ENCODE measurements around the gene WFDC8. TPM values are rescaled to one million over a fixed set of nuclear protein-coding genes. Genes with fewer than 3 reads are reported as not detected.

WFDC8 gene
- total RNA-seq, 1 experiment from 2014 or later: not detected

DNA sequence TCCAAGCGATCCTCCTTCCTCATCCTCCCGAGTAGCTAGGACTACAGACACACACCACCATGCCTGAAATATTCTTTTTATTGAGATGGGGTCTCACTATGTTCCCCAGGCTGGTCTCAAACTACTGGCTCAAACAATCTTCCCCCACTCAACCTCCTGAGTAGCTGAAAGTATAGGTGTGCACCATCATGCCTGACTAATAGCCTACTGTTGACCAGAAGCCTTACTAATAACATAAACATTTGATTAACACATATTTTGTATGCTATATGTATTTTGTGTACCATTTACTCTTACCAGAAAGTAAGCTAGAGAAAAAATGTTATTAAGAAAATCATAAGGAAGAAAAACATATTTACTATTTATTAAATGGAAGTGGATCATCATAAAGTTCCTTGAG lies 38.5 kb upstream of the WFDC8 start:
- ChIA-PET CTCF (interaction anchor here (0.6 kb wide), 1 partner anchor 1777 kb away, joined by 9 read pairs; no protein-coding TSS in a partner anchor), POLR2A (ENCODE audit: low non-redundant PET) (no interaction called here)
- H3K27me3 ChIP-seq (replicated peaks; ENCODE audit: insufficient read depth, low read depth, low read length, poor library complexity): no peaks in the 10 kb centered on the region
- BruUV-seq (replicated peaks): no TSS peak
- no peak overlapping the region for H3K27ac ChIP-seq (ENCODE audit: low read depth, low read length, poor library complexity, severe bottlenecking)
- DNase-seq (ENCODE audit: low spot score): no peak
- no peaks in the 10 kb centered on the region for H3K4me1 ChIP-seq (ENCODE audit: insufficient read depth, low read length, poor library complexity, severe bottlenecking)
- no peaks in the 10 kb centered on the region for H3K36me3 ChIP-seq (ENCODE audit: insufficient read depth, low read length, poor library complexity, severe bottlenecking)
- intact Hi-C loops (cut with micrococcal nuclease; ENCODE audit: unreplicated experiment): no loop called here
- H3K4me3 ChIP-seq (ENCODE audit: low read depth, low read length, poor library complexity, severe bottlenecking): no peak overlapping the region
- H3K9me3 ChIP-seq (ENCODE audit: low read depth, low read length, poor library complexity, severe bottlenecking): no peaks in the 10 kb centered on the region
- TF ChIP-seq, protein P1, sequence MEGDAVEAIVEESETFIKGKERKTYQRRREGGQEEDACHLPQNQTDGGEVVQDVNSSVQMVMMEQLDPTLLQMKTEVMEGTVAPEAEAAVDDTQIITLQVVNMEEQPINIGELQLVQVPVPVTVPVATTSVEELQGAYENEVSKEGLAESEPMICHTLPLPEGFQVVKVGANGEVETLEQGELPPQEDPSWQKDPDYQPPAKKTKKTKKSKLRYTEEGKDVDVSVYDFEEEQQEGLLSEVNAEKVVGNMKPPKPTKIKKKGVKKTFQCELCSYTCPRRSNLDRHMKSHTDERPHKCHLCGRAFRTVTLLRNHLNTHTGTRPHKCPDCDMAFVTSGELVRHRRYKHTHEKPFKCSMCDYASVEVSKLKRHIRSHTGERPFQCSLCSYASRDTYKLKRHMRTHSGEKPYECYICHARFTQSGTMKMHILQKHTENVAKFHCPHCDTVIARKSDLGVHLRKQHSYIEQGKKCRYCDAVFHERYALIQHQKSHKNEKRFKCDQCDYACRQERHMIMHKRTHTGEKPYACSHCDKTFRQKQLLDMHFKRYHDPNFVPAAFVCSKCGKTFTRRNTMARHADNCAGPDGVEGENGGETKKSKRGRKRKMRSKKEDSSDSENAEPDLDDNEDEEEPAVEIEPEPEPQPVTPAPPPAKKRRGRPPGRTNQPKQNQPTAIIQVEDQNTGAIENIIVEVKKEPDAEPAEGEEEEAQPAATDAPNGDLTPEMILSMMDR (conservative IDR thresholded peaks at IDR 0.05; ENCODE audit: low read depth, low read length): no peak

DNA sequence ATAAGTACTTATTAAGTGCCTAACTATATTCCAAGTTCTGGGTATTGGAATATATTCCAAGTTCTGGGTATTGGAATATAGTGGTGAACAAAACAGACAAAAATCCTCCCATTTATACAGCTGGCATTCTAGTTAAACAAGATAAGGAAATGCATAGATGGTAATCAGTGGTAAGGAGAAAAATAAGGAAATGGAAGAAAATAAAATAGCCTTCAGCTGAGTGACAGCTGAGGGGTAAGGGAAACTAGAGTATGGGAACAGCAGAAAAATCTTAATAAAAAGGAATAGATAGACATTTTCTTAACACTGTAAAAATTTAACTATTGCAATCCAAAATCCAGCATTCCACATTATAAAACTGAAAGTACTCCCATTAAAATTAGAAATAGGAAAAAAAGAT lies 33.2 kb upstream of the WFDC8 start:
- H3K9me3 ChIP-seq (ENCODE audit: low read depth, low read length, poor library complexity, severe bottlenecking): no peaks in the 10 kb centered on the region
- no peak overlapping the region for H3K4me3 ChIP-seq (ENCODE audit: low read depth, low read length, poor library complexity, severe bottlenecking)
- H3K4me1 ChIP-seq (ENCODE audit: insufficient read depth, low read length, poor library complexity, severe bottlenecking): no peaks in the 10 kb centered on the region
- no peaks in the 10 kb centered on the region for H3K27me3 ChIP-seq (replicated peaks; ENCODE audit: insufficient read depth, low read depth, low read length, poor library complexity)
- CTCF ChIA-PET: no interaction called here
- no peak for DNase-seq (ENCODE audit: low spot score)
- no peak for TF ChIP-seq EZH2 (IDR thresholded peaks at IDR 0.05; ENCODE audit: borderline replicate concordance, low read depth, low read length, poor library complexity, severe bottlenecking)
- TF ChIP-seq, protein P1 (conservative IDR thresholded peaks at IDR 0.05; ENCODE audit: low read depth, low read length): no peak
- H3K36me3 ChIP-seq (ENCODE audit: insufficient read depth, low read length, poor library complexity, severe bottlenecking): no peaks in the 10 kb centered on the region
- POLR2A ChIA-PET (ENCODE audit: low non-redundant PET): no interaction called here
- intact Hi-C loops (cut with micrococcal nuclease; ENCODE audit: unreplicated experiment): no loop called here
- BruUV-seq (replicated peaks): no TSS peak
- H3K27ac ChIP-seq (ENCODE audit: low read depth, low read length, poor library complexity, severe bottlenecking): no peak overlapping the region

DNA sequence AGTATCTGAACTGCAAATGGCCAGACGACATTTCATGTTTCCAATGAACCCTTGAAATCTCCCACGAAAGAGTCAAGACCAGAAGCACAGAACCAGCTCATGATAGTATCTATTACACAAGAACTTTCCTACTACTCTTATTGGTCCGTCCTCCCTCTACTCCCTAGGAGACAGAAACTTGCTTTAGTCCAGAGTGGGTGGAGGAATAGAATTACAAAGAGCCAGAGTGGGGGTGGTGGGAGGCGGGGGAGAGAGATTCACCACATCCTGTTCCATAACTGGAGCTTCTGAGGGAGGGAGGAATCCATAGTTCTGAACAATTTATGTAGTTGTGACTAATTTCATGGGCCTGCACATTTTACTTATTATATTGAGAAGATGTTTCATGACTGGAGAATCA lies 32.0 kb upstream of the WFDC8 start:
- H3K36me3 ChIP-seq (ENCODE audit: insufficient read depth, low read length, poor library complexity, severe bottlenecking): no peaks in the 10 kb centered on the region
- no peaks in the 10 kb centered on the region for H3K9me3 ChIP-seq (ENCODE audit: low read depth, low read length, poor library complexity, severe bottlenecking)
- no peak overlapping the region for H3K4me3 ChIP-seq (ENCODE audit: low read depth, low read length, poor library complexity, severe bottlenecking)
- no TSS peak for BruUV-seq (replicated peaks)
- TF ChIP-seq, protein P1 (conservative IDR thresholded peaks at IDR 0.05; ENCODE audit: low read depth, low read length): no peak
- TF ChIP-seq EZH2 (IDR thresholded peaks at IDR 0.05; ENCODE audit: borderline replicate concordance, low read depth, low read length, poor library complexity, severe bottlenecking): no peak
- no peaks in the 10 kb centered on the region for H3K4me1 ChIP-seq (ENCODE audit: insufficient read depth, low read length, poor library complexity, severe bottlenecking)
- H3K27me3 ChIP-seq (replicated peaks; ENCODE audit: insufficient read depth, low read depth, low read length, poor library complexity): no peaks in the 10 kb centered on the region
- peak; percentile 55 for DNase-seq (ENCODE audit: low spot score)
- intact Hi-C loops (cut with micrococcal nuclease; ENCODE audit: unreplicated experiment): no loop called here
- ChIA-PET POLR2A (ENCODE audit: low non-redundant PET) (no interaction called here), CTCF (no interaction called here)
- no peak overlapping the region for H3K27ac ChIP-seq (ENCODE audit: low read depth, low read length, poor library complexity, severe bottlenecking)
